Neuronal stem cell (in vitro differentiated cells): ENCODE results near the gene TAS2R9.

Experiments
- DNase-seq: peaks from one replicate; pipeline ENCODE4 v3.0.0-alpha.2; 2013; ENCODE audit warnings: low spot score
- H2AFZ ChIP-seq: one replicate; pipeline ENCODE4 v1.6.1; 2013; ENCODE audit warnings: mild to moderate bottlenecking, low read length, inconsistent platforms
- H2AK5ac ChIP-seq: 2 replicates; pipeline ENCODE4 v1.6.1; 2013; ENCODE audit warnings: low read depth, mild to moderate bottlenecking, inconsistent platforms, low read length, moderate library complexity, mixed read lengths
- H2BK120ac ChIP-seq: 2 replicates; pipeline ENCODE4 v1.6.1; 2013; ENCODE audit warnings: low read depth, mild to moderate bottlenecking, inconsistent platforms, low read length, moderate library complexity, mixed read lengths
- H2BK12ac ChIP-seq: one replicate; pipeline ENCODE4 v1.6.1; 2013; ENCODE audit warnings: low read length, inconsistent platforms
- H2BK15ac ChIP-seq: 2 replicates; pipeline ENCODE4 v1.6.1; 2013; ENCODE audit warnings: mild to moderate bottlenecking, low read length, inconsistent platforms, mixed read lengths
- H2BK5ac ChIP-seq: one replicate; pipeline ENCODE4 v1.6.1; 2013; ENCODE audit warnings: inconsistent platforms, mild to moderate bottlenecking, low read length, moderate library complexity
- H3K14ac ChIP-seq: one replicate; pipeline ENCODE4 v1.6.1; 2013; ENCODE audit warnings: low read length, inconsistent platforms
- H3K18ac ChIP-seq: 2 replicates; pipeline ENCODE4 v1.6.1; 2013; ENCODE audit warnings: low read length, inconsistent platforms
- H3K23ac ChIP-seq: 2 replicates; pipeline ENCODE4 v1.6.1; 2013; ENCODE audit warnings: low read depth, mild to moderate bottlenecking, mixed read lengths, low read length, inconsistent platforms; ENCODE audit not compliant: poor library complexity
- H3K27ac ChIP-seq: replicated peaks from 3 replicates; pipeline ENCODE4 v1.5.1; 2013; ENCODE audit warnings: low read length, inconsistent platforms
- H3K27me3 ChIP-seq, 3 experiments: 2 replicates each; pipeline ENCODE4 v1.6.1; 2013; ENCODE audit warnings: low read length in 3 of 3, mild to moderate bottlenecking in 2 of 3, inconsistent platforms in 1 of 3, low read depth in 1 of 3, mixed read lengths in 1 of 3, moderate library complexity in 1 of 3; ENCODE audit not compliant: control insufficient read depth in 3 of 3, insufficient read depth in 3 of 3
- H3K36me3 ChIP-seq, 2 donors: replicated peaks in 1 of 2; 2 replicates each; pipeline ENCODE4 v1.6.1; 2013; ENCODE audit warnings: low read length in 2 of 2; ENCODE audit not compliant: control insufficient read depth in 2 of 2, insufficient read depth in 2 of 2
- H3K4ac ChIP-seq: 2 replicates; pipeline ENCODE4 v1.6.1; 2013; ENCODE audit warnings: inconsistent platforms, mild to moderate bottlenecking, low read length, moderate library complexity
- H3K4me1 ChIP-seq, 2 donors: 1 replicate in 1 of 2; 2 replicates in 1 of 2; pipeline ENCODE4 v1.6.1; 2013; ENCODE audit warnings: low read length in 2 of 2, low read depth in 1 of 2; ENCODE audit not compliant: control insufficient read depth in 2 of 2, insufficient read depth in 1 of 2
- H3K4me2 ChIP-seq: one replicate; pipeline ENCODE4 v1.6.1; 2013; ENCODE audit warnings: mild to moderate bottlenecking, low read length, inconsistent platforms; ENCODE audit not compliant: insufficient read depth, poor library complexity, severe bottlenecking
- H3K4me3 ChIP-seq, 2 donors: 2 replicates each; pipeline ENCODE4 v1.5.1; 2013; ENCODE audit warnings: low read length in 2 of 2, mild to moderate bottlenecking in 2 of 2, inconsistent platforms in 1 of 2, moderate library complexity in 1 of 2
- H3K79me1 ChIP-seq: one replicate; pipeline ENCODE4 v1.6.1; 2013; ENCODE audit warnings: low read depth, mild to moderate bottlenecking, inconsistent platforms, low read length, moderate library complexity
- H3K9ac ChIP-seq: one replicate; pipeline ENCODE4 v1.6.1; 2013; ENCODE audit warnings: mild to moderate bottlenecking, low read depth, low read length, inconsistent platforms; ENCODE audit not compliant: poor library complexity
- H3K9me3 ChIP-seq, 2 donors: replicated peaks in 1 of 2; 2 replicates each; pipeline versions ENCODE3 to v1.6.1; 2013; ENCODE audit warnings: low read length in 2 of 2, mild to moderate bottlenecking in 2 of 2, inconsistent platforms in 1 of 2, low read depth in 1 of 2, mixed read lengths in 1 of 2, moderate library complexity in 1 of 2; ENCODE audit not compliant: control insufficient read depth in 2 of 2, insufficient read depth in 1 of 2
- H4K8ac ChIP-seq: one replicate; pipeline ENCODE4 v1.6.1; 2013; ENCODE audit warnings: low read depth, mild to moderate bottlenecking, inconsistent platforms, low read length, moderate library complexity
- H4K91ac ChIP-seq: one replicate; pipeline ENCODE4 v1.6.1; 2013; ENCODE audit warnings: low read length, low read depth, mild to moderate bottlenecking, inconsistent platforms; ENCODE audit not compliant: poor library complexity
- WGBS, 2 donors: extraction: QIAGEN DNeasy Blood & Tissue Kit; methylation state at CpG; one replicate each; pipeline ENCODE4 v1.1.7; 2013; ENCODE audit warnings: missing lambda C conversion rate in 2 of 2, mixed read lengths in 1 of 2; ENCODE audit not compliant: insufficient read length in 2 of 2, insufficient replicate concordance in 1 of 2; ENCODE audit errors: extremely low coverage in 2 of 2; 5-methylcytosine and 5-hydroxymethylcytosine counted together

TAS2R9 gene

DNA sequence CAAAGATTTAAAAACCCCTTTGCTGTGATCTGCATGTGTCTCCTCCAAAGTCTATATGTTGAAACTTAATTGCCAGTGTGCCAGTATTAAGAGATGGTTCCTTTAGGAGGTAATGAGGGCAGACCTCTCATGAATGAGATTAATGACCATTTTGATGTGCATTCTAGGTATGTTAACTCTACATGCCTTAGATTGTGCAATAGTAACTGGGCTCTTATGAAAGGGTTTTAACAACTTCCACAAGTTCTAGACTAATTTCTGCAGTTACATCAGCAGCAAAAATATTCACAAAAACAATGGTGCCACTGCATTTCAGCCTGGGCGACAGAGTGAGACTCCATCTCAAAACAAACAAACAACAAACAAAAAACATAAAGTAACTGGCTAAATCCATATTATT lies 20.0 kb upstream of the TAS2R9 start:
- H3K14ac ChIP-seq, result no peak overlapping the region
- no peaks in the 10 kb centered on the region for H3K9me3 ChIP-seq
- no peak overlapping the region for H2AK5ac ChIP-seq
- H3K9ac ChIP-seq, result no peak overlapping the region
- no peak overlapping the region for H4K91ac ChIP-seq
- H3K27me3 ChIP-seq, result no peaks in the 10 kb centered on the region
- no CpG with 5 or more reads among the region's 1 CpG for WGBS, 2 donors
- no peak overlapping the region for H3K18ac ChIP-seq
- no peaks in the 10 kb centered on the region for H3K4me1 ChIP-seq
- H3K36me3 ChIP-seq, result no peaks in the 10 kb centered on the region
- H2BK120ac ChIP-seq, result no peak overlapping the region
- no peak for DNase-seq
- H3K79me1 ChIP-seq, result no peaks in the 10 kb centered on the region
- H2AFZ ChIP-seq, result no peak overlapping the region
- H4K8ac ChIP-seq, result no peak overlapping the region
- no peak overlapping the region for H2BK5ac ChIP-seq
- H3K23ac ChIP-seq, result no peak overlapping the region
- no peak overlapping the region for H3K4ac ChIP-seq
- H3K4me2 ChIP-seq, result no peak overlapping the region
- no peak overlapping the region for H2BK12ac ChIP-seq
- no peak overlapping the region for H3K27ac ChIP-seq
- no peak overlapping the region for H2BK15ac ChIP-seq
- H3K4me3 ChIP-seq, result no peak overlapping the region

DNA sequence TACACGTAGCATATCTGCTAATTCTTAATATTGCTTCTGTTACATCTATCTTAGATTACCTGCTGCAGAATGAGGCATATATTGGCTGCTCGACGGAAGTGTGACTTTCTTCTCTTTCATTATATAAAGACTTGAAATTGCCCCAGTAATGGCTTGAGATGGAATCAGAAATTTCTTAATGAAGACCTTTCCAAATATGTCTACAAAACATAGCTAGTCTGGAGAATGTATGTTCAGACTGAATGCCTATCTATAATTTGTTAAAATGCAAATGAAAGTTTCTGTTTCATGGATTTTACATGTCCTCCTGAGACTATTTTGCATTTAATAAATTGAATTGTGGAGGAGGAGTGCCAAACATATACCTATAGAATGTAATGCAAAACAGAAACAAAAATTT lies 16.3 kb upstream of the TAS2R9 start, which contains the start of gene TAS2R10:
TSS of gene TAS2R10 (minus strand) at position 101 of the 400 bp plus-strand sequence. CDS start at position 12, 89 bp downstream.
- H3K14ac ChIP-seq, result no peak within 1 kb of the TSS
- no peak within 1 kb of the TSS for H4K8ac ChIP-seq
- H3K9me3 ChIP-seq, result no peaks in the 10 kb centered on the region
- no peak within 1 kb of the TSS for H2AK5ac ChIP-seq
- H4K91ac ChIP-seq, result no peak within 1 kb of the TSS
- H3K4me1 ChIP-seq, result no peaks in the 10 kb centered on the region
- H3K9ac ChIP-seq, result no peak within 1 kb of the TSS
- H3K4ac ChIP-seq, result no peak within 1 kb of the TSS
- H3K79me1 ChIP-seq, result no peaks in the 10 kb centered on the region
- H2AFZ ChIP-seq, result no peak within 1 kb of the TSS
- no peak within 1 kb of the TSS for H3K4me3 ChIP-seq
- no peaks in the 10 kb centered on the region for H3K36me3 ChIP-seq
- no peak within 1 kb of the TSS for H3K23ac ChIP-seq
- H3K27me3 ChIP-seq, result no peaks in the 10 kb centered on the region
- no peak within 1 kb of the TSS for H2BK12ac ChIP-seq
- no peak within 1 kb of the TSS for H3K4me2 ChIP-seq
- WGBS, 2 donors, result no CpG with 5 or more reads among the region's 3 CpGs
- H3K18ac ChIP-seq, result no peak within 1 kb of the TSS
- no peak within 1 kb of the TSS for H3K27ac ChIP-seq
- H2BK120ac ChIP-seq, result no peak within 1 kb of the TSS
- H2BK5ac ChIP-seq, result no peak within 1 kb of the TSS
- no peak for DNase-seq
- H2BK15ac ChIP-seq, result no peak within 1 kb of the TSS

DNA sequence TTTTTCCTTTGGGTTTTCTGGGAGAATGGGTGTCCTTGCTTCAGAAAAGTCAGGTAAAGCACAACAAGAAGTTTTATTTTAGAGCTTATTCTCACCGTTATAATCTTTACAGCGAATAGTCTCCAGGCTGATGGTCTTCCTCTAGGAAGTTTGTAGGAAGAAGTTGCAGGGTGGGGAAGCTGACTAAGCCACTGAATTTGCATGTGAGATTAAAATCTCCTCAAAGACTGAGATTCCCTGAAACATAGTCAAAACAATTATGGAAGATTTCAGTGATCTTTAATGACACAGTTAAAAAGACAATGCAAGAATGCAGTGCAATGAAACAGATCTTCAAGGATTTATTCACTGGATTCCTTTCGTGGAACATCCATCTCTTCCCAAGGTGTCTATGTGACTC lies 15.0 kb upstream of the TAS2R9 start:
- Histone ChIP-seq H2BK5ac (no peak overlapping the region), H2AK5ac (no peak overlapping the region), H3K4ac (no peak overlapping the region), H2AFZ (no peak overlapping the region), H2BK12ac (no peak overlapping the region), H3K27ac (no peak overlapping the region), H2BK120ac (no peak overlapping the region), H3K9me3 (no peaks in the 10 kb centered on the region), H4K91ac (no peak overlapping the region), H3K23ac (no peak overlapping the region), H3K4me2 (no peak overlapping the region), H3K36me3 (no peaks in the 10 kb centered on the region), H3K9ac (no peak overlapping the region), H3K4me3 (no peak overlapping the region), H2BK15ac (no peak overlapping the region), H3K4me1 (peaks cover 0 to under 1% of the 10 kb centered on the region in 2 donors), H3K18ac (no peak overlapping the region), H3K27me3 (no peaks in the 10 kb centered on the region), H4K8ac (no peak overlapping the region), H3K79me1 (no peaks in the 10 kb centered on the region), H3K14ac (no peak overlapping the region)
- WGBS, 2 donors, result no CpG with 5 or more reads among the region's 3 CpGs
- no peak for DNase-seq

DNA sequence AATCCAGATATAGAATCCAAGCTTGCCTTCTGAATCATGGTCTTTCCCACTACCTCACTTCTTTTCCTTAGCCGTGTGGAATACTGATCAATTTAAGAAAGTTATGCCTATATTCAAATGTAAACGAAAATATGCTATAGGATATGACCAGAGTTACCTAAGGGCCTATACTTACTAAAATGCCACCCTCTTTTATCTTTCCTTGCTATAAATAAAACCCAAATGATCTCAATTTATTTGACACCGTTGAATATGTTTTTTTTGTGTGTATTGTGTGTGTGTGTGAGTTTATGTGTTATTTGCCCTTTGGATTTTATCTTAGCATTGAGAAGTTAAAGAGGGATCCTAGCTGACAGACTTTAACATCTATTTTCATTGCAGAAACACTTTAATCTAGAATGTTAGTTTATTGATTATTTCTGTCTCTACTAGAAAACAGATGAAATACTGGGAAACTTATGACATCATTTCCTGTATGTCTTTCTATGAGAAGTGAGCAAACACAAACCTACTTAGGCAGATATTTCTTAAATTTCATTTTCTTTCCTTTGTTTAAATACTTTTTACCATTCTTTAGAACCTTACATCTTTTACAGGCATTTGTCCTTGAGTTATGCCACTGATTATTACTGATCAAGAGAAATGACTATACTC lies 2.0 kb upstream of the TAS2R9 start:
- Histone ChIP-seq H4K8ac (no peak overlapping the region), H2AK5ac (no peak overlapping the region), H3K27ac (no peak overlapping the region), H3K23ac (no peak overlapping the region), H2BK15ac (no peak overlapping the region), H3K18ac (no peak overlapping the region), H4K91ac (no peak overlapping the region), H3K14ac (no peak overlapping the region), H3K4me2 (no peak overlapping the region), H2BK12ac (no peak overlapping the region), H3K4ac (no peak overlapping the region), H2AFZ (no peak overlapping the region), H2BK5ac (no peak overlapping the region), H3K36me3 (no peaks in the 10 kb centered on the region), H3K27me3 (no peaks in the 10 kb centered on the region), H3K9ac (no peak overlapping the region), H3K4me1 (peaks cover 1 to 4% of the 10 kb centered on the region in 2 donors), H3K79me1 (no peaks in the 10 kb centered on the region), H2BK120ac (no peak overlapping the region), H3K9me3 (peaks cover 0 to 2% of the 10 kb centered on the region in 2 donors), H3K4me3 (no peak overlapping the region)
- DNase-seq, result no peak
- no CpG with 5 or more reads among the region's 3 CpGs for WGBS, 2 donors
